Transverse colon (tissue), 4 donors: ENCODE data around the gene RAD51AP2.

Experiments
- EP300 ChIP-seq: sonication (generic); formaldehyde crosslinking; IDR thresholded peaks from one replicate; pipeline ENCODE4 v1.6.1; 2017; ENCODE audit warnings: antibody characterized with exemption, low read depth
- POLR2AphosphoS5 ChIP-seq, 3 donors: sonication (generic); formaldehyde crosslinking; IDR thresholded peaks; one replicate each; pipeline ENCODE4 v1.6.1; 2016; ENCODE audit warnings: antibody characterized with exemption in 3 of 3
- TF ChIP-seq, protein P1 (sequence below), 5 experiments: fragments of 200-600 bp in 3 of 5; fragments of 450-650 bp in 2 of 5; sonication (generic) in 3 of 5; IDR thresholded peaks; 1 replicate in 2 of 5; 2 replicates in 3 of 5; pipeline ENCODE4 v1.5.1; 2016 to 2017; ENCODE audit warnings: antibody characterized with exemption in 5 of 5, inconsistent platforms in 3 of 5, mild to moderate bottlenecking in 2 of 5, moderate library complexity in 1 of 5

DNA sequence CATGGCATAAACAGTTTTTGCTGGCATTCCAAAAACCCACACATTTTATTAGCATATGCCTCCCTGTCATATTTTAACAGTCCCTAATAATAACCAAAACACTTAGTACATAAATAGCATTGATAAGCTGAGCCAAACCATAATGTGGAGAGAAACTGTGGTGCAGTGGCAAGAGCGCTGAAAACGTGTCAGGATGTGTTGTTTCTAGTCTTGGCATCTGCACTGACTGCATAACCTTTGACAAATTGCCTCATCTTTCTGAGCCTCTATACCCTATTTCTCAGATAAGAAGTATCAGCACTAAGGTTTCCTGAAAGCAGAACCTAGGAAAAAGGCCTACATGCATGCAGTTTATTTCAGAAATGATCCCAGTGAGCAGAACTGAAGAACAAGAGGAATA lies 41.4 kb downstream of the RAD51AP2 start:
- TF ChIP-seq, protein P1, sequence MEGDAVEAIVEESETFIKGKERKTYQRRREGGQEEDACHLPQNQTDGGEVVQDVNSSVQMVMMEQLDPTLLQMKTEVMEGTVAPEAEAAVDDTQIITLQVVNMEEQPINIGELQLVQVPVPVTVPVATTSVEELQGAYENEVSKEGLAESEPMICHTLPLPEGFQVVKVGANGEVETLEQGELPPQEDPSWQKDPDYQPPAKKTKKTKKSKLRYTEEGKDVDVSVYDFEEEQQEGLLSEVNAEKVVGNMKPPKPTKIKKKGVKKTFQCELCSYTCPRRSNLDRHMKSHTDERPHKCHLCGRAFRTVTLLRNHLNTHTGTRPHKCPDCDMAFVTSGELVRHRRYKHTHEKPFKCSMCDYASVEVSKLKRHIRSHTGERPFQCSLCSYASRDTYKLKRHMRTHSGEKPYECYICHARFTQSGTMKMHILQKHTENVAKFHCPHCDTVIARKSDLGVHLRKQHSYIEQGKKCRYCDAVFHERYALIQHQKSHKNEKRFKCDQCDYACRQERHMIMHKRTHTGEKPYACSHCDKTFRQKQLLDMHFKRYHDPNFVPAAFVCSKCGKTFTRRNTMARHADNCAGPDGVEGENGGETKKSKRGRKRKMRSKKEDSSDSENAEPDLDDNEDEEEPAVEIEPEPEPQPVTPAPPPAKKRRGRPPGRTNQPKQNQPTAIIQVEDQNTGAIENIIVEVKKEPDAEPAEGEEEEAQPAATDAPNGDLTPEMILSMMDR (IDR thresholded peaks at IDR 0.05): no peak
- TF ChIP-seq EP300: no peak
- no peak for TF ChIP-seq POLR2AphosphoS5 (IDR thresholded peaks at IDR 0.05)
